Chondrocyte (in vitro differentiated cells): ENCODE data around the gene CABLES1. TPM values are rescaled to one million over a fixed set of nuclear protein-coding genes. Genes with fewer than 3 reads are reported as not detected.

ENCODE experiments used
- DNase-seq: peaks from one replicate; pipeline ENCODE4 v3.0.0; 2021; ENCODE audit warnings: mixed read lengths, low spot score
- H3K27ac Mint-ChIP-seq: one replicate; pipeline ENCODE4 v1.8.0; 2021; ENCODE audit warnings: mild to moderate bottlenecking, moderate library complexity, mixed read lengths; ENCODE audit not compliant: unreplicated experiment
- H3K27me3 Mint-ChIP-seq: 2 replicates; pipeline ENCODE4 v1.8.0; 2021; ENCODE audit warnings: low read depth, mixed read lengths
- H3K36me3 Mint-ChIP-seq: 2 replicates; pipeline ENCODE4 v1.8.0; 2021; ENCODE audit warnings: low read depth, mixed read lengths
- H3K4me1 Mint-ChIP-seq: 2 replicates; pipeline ENCODE4 v1.8.0; 2021; ENCODE audit warnings: low read depth, mild to moderate bottlenecking, mixed read lengths
- H3K4me3 Mint-ChIP-seq: one replicate; pipeline ENCODE4 v1.8.0; 2021; ENCODE audit warnings: mild to moderate bottlenecking, moderate library complexity, mixed read lengths; ENCODE audit not compliant: unreplicated experiment
- H3K9me3 Mint-ChIP-seq: 2 replicates; pipeline ENCODE4 v1.8.0; 2021; ENCODE audit warnings: low read depth, mixed read lengths
- total RNA-seq: library from RNA; stranded (reverse); gene quantifications from 3 replicates; pipeline ENCODE4 v1.2.1, GENCODE V29; 2021
- TF ChIP-seq, protein P1 (sequence below): fragments of 200-600 bp; sonication (generic); IDR thresholded peaks from 2 replicates; pipeline ENCODE4 v1.5.0; 2021; ENCODE audit warnings: antibody characterized with exemption, mild to moderate bottlenecking, moderate library complexity

Gene CABLES1
- total RNA-seq, 1 donor from 2014 or later = 29.3 TPM

DNA sequence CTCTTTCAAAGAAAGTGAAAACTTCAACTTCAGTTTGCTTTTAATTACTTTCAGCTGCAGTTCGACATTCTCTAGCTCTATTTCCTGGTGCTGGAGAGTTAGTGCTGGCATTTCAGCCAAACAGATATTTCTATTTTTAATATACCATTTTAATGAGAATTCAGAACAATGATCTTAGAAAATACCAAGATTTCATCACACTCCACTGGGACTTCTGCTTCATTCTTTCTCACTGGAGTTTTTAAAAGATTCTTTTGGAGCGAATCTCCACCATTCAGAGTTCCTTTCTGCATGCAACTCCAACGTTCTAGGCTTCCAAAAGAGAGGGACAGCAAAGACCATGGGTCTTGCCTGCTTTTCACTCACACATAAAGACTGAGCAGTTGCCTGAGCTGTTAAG lies 94.2 kb downstream of the CABLES1 start:
- H3K4me3 Mint-ChIP-seq = peak overlapping the region; percentile 7
- H3K9me3 Mint-ChIP-seq = no peaks in the 10 kb centered on the region
- DNase-seq = no peak
- TF ChIP-seq, protein P1, sequence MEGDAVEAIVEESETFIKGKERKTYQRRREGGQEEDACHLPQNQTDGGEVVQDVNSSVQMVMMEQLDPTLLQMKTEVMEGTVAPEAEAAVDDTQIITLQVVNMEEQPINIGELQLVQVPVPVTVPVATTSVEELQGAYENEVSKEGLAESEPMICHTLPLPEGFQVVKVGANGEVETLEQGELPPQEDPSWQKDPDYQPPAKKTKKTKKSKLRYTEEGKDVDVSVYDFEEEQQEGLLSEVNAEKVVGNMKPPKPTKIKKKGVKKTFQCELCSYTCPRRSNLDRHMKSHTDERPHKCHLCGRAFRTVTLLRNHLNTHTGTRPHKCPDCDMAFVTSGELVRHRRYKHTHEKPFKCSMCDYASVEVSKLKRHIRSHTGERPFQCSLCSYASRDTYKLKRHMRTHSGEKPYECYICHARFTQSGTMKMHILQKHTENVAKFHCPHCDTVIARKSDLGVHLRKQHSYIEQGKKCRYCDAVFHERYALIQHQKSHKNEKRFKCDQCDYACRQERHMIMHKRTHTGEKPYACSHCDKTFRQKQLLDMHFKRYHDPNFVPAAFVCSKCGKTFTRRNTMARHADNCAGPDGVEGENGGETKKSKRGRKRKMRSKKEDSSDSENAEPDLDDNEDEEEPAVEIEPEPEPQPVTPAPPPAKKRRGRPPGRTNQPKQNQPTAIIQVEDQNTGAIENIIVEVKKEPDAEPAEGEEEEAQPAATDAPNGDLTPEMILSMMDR = no peak
- H3K4me1 Mint-ChIP-seq = peaks cover 72% of the 10 kb centered on the region
- H3K36me3 Mint-ChIP-seq = peaks cover 11% of the 10 kb centered on the region
- no peaks in the 10 kb centered on the region for H3K27me3 Mint-ChIP-seq
- H3K27ac Mint-ChIP-seq = peak overlapping the region; percentile 88

DNA sequence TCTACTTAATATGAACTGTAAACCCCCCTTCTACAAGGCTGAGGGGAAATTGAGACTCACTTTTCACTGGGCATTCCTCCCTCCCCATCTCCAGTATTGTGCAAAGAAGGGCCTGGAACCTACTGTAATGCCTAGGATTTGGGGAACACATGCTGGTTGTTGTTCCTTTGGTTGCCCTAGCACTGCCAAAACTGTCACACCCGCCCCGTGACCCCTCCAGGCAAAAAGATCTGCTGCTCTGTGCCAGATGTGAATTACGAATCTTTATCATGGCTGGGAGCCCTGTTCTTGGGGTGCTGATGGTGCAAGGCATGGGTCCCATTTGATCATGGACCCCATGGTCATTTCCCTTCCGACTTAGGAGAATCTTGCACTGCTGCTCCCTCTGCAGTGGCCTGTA lies 95.4 kb downstream of the CABLES1 start:
- no peaks in the 10 kb centered on the region for H3K9me3 Mint-ChIP-seq
- TF ChIP-seq, protein P1 = no peak
- H3K4me3 Mint-ChIP-seq = no peak overlapping the region
- peak overlapping the region; percentile 76 for H3K27ac Mint-ChIP-seq
- H3K27me3 Mint-ChIP-seq = no peaks in the 10 kb centered on the region
- peaks cover 14% of the 10 kb centered on the region for H3K36me3 Mint-ChIP-seq
- no peak for DNase-seq
- H3K4me1 Mint-ChIP-seq = peaks cover 67% of the 10 kb centered on the region

DNA sequence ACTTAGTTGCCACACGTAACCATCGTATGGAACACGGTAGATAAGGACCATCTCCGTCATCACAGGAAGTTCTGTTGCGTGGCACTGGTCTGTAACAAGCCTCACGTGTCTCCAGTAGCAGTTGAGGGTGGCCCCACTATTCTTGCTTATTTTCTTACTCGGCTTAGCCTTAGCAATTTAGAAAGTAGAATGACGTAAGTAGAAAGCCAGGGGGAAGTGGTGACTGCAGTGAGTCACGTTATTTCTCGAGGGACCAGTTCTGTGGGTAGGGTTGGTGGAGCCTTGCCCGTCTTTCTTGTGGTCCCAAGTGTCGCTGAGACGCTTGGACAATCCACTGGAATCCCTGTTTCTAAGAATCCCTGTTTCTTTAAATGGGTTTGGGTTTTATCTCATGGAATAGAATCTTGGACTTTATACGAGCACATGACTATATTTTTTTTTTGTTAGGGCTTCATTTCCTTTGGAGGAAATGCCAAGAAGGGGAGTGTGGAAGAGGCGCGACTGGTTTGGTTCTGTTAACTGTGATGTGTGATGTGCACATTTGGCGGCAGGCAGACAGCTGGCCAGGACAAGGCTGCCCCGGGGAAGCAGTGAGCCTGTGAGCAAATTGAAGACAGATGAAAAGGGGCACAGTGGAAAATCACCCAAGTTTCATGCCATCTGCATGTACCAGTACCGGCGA lies 96.2 kb downstream of the CABLES1 start:
- Mint-ChIP-seq H3K4me1 (peaks cover 60% of the 10 kb centered on the region), H3K9me3 (no peaks in the 10 kb centered on the region), H3K27ac (peak overlapping the region; percentile 94), H3K36me3 (peaks cover 15% of the 10 kb centered on the region), H3K27me3 (no peaks in the 10 kb centered on the region), H3K4me3 (peak overlapping the region; percentile 26)
- DNase-seq = no peak
- TF ChIP-seq, protein P1 = no peak

DNA sequence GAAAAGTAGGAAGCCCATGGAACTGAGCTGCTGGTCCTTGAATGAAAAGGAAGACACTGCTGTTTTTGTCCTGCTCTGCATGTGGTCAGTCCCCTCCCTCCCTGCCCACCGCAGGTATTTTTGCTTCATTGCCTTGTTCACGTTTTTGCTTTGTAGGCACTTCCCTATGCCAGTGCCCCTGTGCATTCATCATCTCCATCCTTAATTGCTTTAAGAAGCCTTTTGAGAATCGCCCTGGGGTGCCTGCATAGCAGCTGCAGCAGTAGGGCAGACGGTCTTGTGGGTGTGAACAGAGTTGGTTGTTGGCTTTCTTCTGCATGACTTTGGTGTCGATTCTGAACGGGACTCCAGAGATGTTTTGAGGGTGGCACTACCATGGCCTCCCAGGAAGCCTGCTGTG lies 97.0 kb downstream of the CABLES1 start:
- H3K4me3 Mint-ChIP-seq = no peak overlapping the region
- TF ChIP-seq, protein P1 = no peak
- peaks cover 15% of the 10 kb centered on the region for H3K36me3 Mint-ChIP-seq
- H3K27me3 Mint-ChIP-seq = no peaks in the 10 kb centered on the region
- DNase-seq = no peak
- no peaks in the 10 kb centered on the region for H3K9me3 Mint-ChIP-seq
- H3K27ac Mint-ChIP-seq = no peak overlapping the region
- H3K4me1 Mint-ChIP-seq = peaks cover 60% of the 10 kb centered on the region

DNA sequence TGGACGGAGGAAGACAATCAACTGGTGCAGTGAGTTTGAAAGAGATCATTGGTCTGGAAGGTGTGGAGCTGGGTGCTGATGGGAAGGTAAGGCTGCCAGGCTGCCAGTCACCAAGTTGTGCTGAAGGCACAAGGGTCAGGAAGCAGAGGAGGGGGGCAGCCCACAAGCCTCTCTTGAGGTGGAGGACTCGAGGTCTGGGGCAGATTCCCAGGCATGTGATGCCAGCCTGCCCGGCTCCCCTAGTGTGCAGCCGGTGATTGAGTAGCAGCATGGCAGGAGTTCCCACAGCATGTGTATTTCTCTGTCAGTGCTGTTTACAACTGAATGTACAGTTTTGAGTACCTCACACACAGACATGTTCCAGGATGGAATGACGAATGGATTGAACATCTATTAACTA lies 99.3 kb downstream of the CABLES1 start:
- Mint-ChIP-seq H3K4me1 (peaks cover 59% of the 10 kb centered on the region), H3K27ac (no peak overlapping the region), H3K36me3 (peaks cover 15% of the 10 kb centered on the region), H3K27me3 (no peaks in the 10 kb centered on the region), H3K4me3 (no peak overlapping the region), H3K9me3 (no peaks in the 10 kb centered on the region)
- DNase-seq = no peak
- TF ChIP-seq, protein P1 = no peak
